ENCODE measurements around the gene ANO3. TPM values are rescaled to one million over a fixed set of nuclear protein-coding genes. Genes with fewer than 3 reads are reported as not detected.
A peak's percentile ranks its signal among the peaks of the same experiment; 100 is the strongest.
"Not testable (repeated sequence)": the region's sequence is repeated elsewhere in the genome, so short reads cannot be mapped to it uniquely, and the experiment has no call there.

The ANO3 gene
- total and polyA plus RNA-seq, 4 donors: 0.02 to 0.63 (median 0.16) TPM

DNA sequence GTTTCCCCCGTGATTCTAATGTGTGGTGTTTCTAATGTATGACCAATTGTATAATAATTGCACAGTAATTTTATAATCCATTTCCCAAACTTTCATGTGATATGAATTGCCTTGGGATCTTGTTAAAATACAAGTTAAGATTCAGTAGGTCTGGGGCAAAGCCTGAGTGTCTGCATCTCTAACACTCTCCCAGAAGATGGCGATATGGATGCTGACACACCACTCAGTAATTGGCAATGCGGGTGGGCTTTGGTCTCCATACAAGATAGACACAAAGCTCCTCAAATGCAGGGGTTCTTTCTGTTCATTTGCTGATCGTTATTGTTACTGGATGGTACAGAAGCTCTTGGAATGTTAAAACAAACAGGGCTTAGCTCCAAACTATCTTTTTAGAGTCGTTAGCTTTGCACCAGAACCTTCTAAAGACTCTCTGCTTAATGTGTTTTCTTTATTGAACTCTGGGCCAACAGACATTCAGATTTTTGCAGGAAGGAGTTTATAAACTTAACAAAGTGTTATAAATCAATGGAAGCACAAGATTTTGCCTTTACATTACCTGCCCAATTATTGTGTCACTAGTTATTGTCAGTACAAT lies 45.4 kb upstream of the ANO3 start:
- TF ChIP-seq, protein P1, sequence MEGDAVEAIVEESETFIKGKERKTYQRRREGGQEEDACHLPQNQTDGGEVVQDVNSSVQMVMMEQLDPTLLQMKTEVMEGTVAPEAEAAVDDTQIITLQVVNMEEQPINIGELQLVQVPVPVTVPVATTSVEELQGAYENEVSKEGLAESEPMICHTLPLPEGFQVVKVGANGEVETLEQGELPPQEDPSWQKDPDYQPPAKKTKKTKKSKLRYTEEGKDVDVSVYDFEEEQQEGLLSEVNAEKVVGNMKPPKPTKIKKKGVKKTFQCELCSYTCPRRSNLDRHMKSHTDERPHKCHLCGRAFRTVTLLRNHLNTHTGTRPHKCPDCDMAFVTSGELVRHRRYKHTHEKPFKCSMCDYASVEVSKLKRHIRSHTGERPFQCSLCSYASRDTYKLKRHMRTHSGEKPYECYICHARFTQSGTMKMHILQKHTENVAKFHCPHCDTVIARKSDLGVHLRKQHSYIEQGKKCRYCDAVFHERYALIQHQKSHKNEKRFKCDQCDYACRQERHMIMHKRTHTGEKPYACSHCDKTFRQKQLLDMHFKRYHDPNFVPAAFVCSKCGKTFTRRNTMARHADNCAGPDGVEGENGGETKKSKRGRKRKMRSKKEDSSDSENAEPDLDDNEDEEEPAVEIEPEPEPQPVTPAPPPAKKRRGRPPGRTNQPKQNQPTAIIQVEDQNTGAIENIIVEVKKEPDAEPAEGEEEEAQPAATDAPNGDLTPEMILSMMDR (IDR thresholded peaks at IDR 0.05; ENCODE audit: control extremely low read depth, extremely low read depth): no peak
- DNase-seq (peak; percentile 41 to 75 (median 57)), ATAC-seq (ENCODE audit: insufficient read depth, low FRiP score) (no peak)
- Histone ChIP-seq H3K27me3 (ENCODE audit: control insufficient read depth in 3 of 3, insufficient read depth in 3 of 3, low read length in 2 of 3) (no peaks in the 10 kb centered on the region), H3K27ac (ENCODE audit: low read depth in 1 of 2, low read length in 1 of 2) (no peak overlapping the region), H3K4me3 (no peak overlapping the region), H3K9ac (ENCODE audit: insufficient read depth in 1 of 2, low read length in 2 of 2) (no peak overlapping the region), H3K9me3 (ENCODE audit: control insufficient read depth in 4 of 4, insufficient read depth in 3 of 4, low read length in 3 of 4) (no peaks in the 10 kb centered on the region), H3K4me1 (ENCODE audit: control insufficient read depth in 5 of 5, insufficient read depth in 5 of 5, low read length in 5 of 5) (no peaks in the 10 kb centered on the region), H3K36me3 (ENCODE audit: control insufficient read depth in 4 of 4, insufficient read depth in 4 of 4, low read length in 4 of 4) (no peaks in the 10 kb centered on the region)
- WGBS, 2 donors: 32 to 37% methylated on average over 5 of the region's 5 CpGs

DNA sequence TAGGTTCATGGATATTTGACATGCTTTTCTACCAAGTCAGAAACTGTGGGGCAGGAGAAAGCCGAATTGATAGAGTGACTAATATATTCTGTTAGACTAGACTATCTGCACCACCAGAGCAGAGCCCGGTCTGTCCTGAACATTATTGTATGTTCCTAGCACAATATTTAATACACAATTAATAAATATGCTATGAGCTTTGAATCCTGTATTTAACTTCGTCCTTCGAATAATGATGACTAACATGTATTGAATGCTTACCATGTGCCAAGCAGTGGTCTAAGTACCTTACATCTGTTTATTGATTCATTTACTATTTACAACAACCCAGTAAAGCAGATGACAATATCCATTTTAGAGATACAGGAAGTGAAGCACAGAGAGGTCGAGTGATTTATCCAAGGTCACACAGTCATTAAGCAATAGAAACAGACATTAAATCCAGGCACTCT lies 44.8 kb upstream of the ANO3 start:
- WGBS, 2 donors: 89 to 90% methylated on average over 5 of the region's 5 CpGs
- H3K4me3 ChIP-seq: no peak overlapping the region
- no peak for ATAC-seq (ENCODE audit: insufficient read depth, low FRiP score)
- TF ChIP-seq, protein P1 (IDR thresholded peaks at IDR 0.05; ENCODE audit: control extremely low read depth, extremely low read depth): no peak
- H3K27ac ChIP-seq (ENCODE audit: low read depth in 1 of 2, low read length in 1 of 2): no peak overlapping the region
- no peak for DNase-seq
- H3K9me3 ChIP-seq (ENCODE audit: control insufficient read depth in 4 of 4, insufficient read depth in 3 of 4, low read length in 3 of 4): no peaks in the 10 kb centered on the region
- H3K4me1 ChIP-seq (ENCODE audit: control insufficient read depth in 5 of 5, insufficient read depth in 5 of 5, low read length in 5 of 5): no peaks in the 10 kb centered on the region
- H3K36me3 ChIP-seq (ENCODE audit: control insufficient read depth in 4 of 4, insufficient read depth in 4 of 4, low read length in 4 of 4): no peaks in the 10 kb centered on the region
- no peaks in the 10 kb centered on the region for H3K27me3 ChIP-seq (ENCODE audit: control insufficient read depth in 3 of 3, insufficient read depth in 3 of 3, low read length in 2 of 3)
- H3K9ac ChIP-seq (ENCODE audit: insufficient read depth in 1 of 2, low read length in 2 of 2): no peak overlapping the region

DNA sequence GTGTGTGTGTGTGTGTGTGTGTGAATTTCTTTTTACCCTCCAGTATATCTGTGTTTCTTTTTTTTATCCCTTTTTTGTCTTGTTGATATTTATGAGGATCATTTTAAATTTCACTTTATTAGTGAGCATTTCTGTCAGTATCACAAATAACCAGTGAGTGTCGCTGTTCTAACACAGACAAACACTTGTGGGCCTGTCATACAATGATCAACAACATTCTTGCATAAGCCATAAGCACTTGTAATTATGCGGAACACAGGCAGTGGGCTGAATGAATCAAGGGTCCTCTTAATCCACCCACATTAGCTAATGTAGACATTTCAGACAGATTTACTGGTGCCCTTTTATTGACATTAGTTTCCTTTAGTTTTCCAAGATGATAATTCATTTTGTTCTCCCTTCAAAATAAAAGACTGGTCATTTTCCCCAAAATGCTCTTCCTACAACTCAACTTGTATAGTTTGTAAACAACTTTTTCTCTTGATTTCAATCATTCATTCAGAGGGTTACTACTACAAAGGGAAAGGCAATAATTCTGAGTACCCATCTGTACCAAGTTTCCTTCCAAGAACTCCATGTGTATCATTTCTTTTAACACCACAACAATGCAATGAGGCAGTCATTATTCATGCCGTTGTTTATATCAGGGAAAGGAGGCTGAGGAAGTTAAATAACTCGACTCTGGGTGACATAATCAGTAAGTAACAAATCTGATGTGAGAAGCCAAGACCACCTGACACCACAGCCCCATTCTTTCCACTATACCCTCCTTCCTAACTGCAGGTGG lies 34.5 kb upstream of the ANO3 start:
- DNase-seq: peak; percentile 49 to 92 (median 83)

DNA sequence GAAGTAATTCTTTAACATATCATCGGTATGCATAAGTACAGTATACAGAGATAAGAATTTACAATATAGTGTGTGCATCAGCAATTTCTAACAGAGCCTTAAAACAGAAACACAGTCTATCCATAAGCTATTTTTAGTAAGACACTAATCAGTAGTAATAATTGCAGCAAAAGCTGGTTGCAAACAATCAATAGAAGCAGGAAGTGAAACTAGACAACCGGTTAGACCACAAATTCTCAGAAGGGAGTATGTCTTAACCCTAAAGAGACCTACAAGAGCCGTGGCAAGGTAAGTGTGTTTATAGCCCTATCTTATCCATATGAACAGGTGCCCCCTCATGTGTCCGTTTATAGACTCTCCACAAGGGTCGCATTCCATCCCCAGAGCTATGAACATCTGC lies 15.6 kb upstream of the ANO3 start:
- not testable (repeated sequence) for H3K27me3 ChIP-seq (ENCODE audit: control insufficient read depth in 3 of 3, insufficient read depth in 3 of 3, low read length in 2 of 3); ATAC-seq (ENCODE audit: insufficient read depth, low FRiP score); DNase-seq; H3K27ac ChIP-seq (ENCODE audit: low read depth in 1 of 2, low read length in 1 of 2); H3K9ac ChIP-seq (ENCODE audit: insufficient read depth in 1 of 2, low read length in 2 of 2); H3K36me3 ChIP-seq (ENCODE audit: control insufficient read depth in 4 of 4, insufficient read depth in 4 of 4, low read length in 4 of 4); H3K4me1 ChIP-seq (ENCODE audit: control insufficient read depth in 5 of 5, insufficient read depth in 5 of 5, low read length in 5 of 5); H3K4me3 ChIP-seq; H3K9me3 ChIP-seq (ENCODE audit: control insufficient read depth in 4 of 4, insufficient read depth in 3 of 4, low read length in 3 of 4)
- 54 to 60% methylated on average over 5 of the region's 5 CpGs for whole genome bisulfite sequencing, 2 donors

More for the DNA sequence above, 34.5 kb upstream of the ANO3 start:
- H3K4me3 ChIP-seq: no peak overlapping the region
- no peak overlapping the region for H3K9ac ChIP-seq (ENCODE audit: insufficient read depth in 1 of 2, low read length in 2 of 2)
- TF ChIP-seq, protein P1 (IDR thresholded peaks at IDR 0.05; ENCODE audit: control extremely low read depth, extremely low read depth): peak; percentile 9
- H3K4me1 ChIP-seq (ENCODE audit: control insufficient read depth in 5 of 5, insufficient read depth in 5 of 5, low read length in 5 of 5): peaks cover 0 to 3% (median 0%) of the 10 kb centered on the region in 5 donors
- H3K27me3 ChIP-seq (ENCODE audit: control insufficient read depth in 3 of 3, insufficient read depth in 3 of 3, low read length in 2 of 3): no peaks in the 10 kb centered on the region
- peak; percentile 91 for ATAC-seq (ENCODE audit: insufficient read depth, low FRiP score)
- 19 to 23% methylated on average over 4 of the region's 4 CpGs for WGBS, 2 donors
- no peak overlapping the region for H3K27ac ChIP-seq (ENCODE audit: low read depth in 1 of 2, low read length in 1 of 2)
- no peaks in the 10 kb centered on the region for H3K9me3 ChIP-seq (ENCODE audit: control insufficient read depth in 4 of 4, insufficient read depth in 3 of 4, low read length in 3 of 4)
- no peaks in the 10 kb centered on the region for H3K36me3 ChIP-seq (ENCODE audit: control insufficient read depth in 4 of 4, insufficient read depth in 4 of 4, low read length in 4 of 4)

Measured in lung (tissue), 12 donors.